B cell (primary cell): ENCODE measurements around the gene CCNK. TPM values are rescaled to one million over a fixed set of nuclear protein-coding genes. Genes with fewer than 3 reads are reported as not detected.

Source experiments
- ATAC-seq: fragments of 200-7000 bp; cut with Tn5 transposase; one replicate; pipeline ENCODE4 v1.10.0; 2021; ENCODE audit warnings: low read depth, mild to moderate bottlenecking, moderate number of reproducible peaks, moderate library complexity
- CTCF ChIA-PET: fragments of 350-600 bp; sonication (Branson Sonifier 250); formaldehyde crosslinking; loops from one replicate; lab custom pipeline; 2021; ENCODE audit warnings: antibody characterized with exemption, inconsistent platforms; lab: Charles Lee
- POLR2A ChIA-PET: fragments of 350-600 bp; sonication (Branson Sonifier 250); formaldehyde crosslinking; loops from one replicate; lab custom pipeline; 2021; ENCODE audit warnings: antibody characterized with exemption; lab: Charles Lee
- DNase-seq: peaks from one replicate; pipeline ENCODE4 v3.0.0; 2013
- H2AFZ ChIP-seq: 2 replicates; pipeline ENCODE4 v1.6.1; 2012; ENCODE audit warnings: mild to moderate bottlenecking, low read depth, low read length; ENCODE audit not compliant: insufficient read depth, poor library complexity, severe bottlenecking
- H3K27ac ChIP-seq, 2 donors: 1 replicate in 1 of 2; 2 replicates in 1 of 2; pipeline ENCODE4 v1.5.1; 2012 to 2013; ENCODE audit warnings: low read length in 2 of 2, mild to moderate bottlenecking in 2 of 2, moderate library complexity in 1 of 2
- H3K27me3 ChIP-seq, 4 experiments: fragments of 200-600 bp in 1 of 4; sonication (generic) in 1 of 4; replicated peaks in 1 of 4; 1 replicate in 2 of 4; 2 replicates in 2 of 4; pipeline versions ENCODE4 v1.6.1 to v1.7.0; 2013 to 2016; ENCODE audit warnings: low read length in 3 of 4, mild to moderate bottlenecking in 2 of 4, mixed read lengths in 1 of 4, moderate library complexity in 1 of 4; ENCODE audit not compliant: insufficient read depth in 4 of 4, control insufficient read depth in 3 of 4; ENCODE audit errors: control extremely low read depth in 1 of 4
- H3K36me3 ChIP-seq, 2 experiments: replicated peaks in 1 of 2; 1 replicate in 1 of 2; 2 replicates in 1 of 2; pipeline versions ENCODE4 v1.6.1 to v1.7.1; 2013; ENCODE audit warnings: low read length in 1 of 2; ENCODE audit not compliant: insufficient read depth in 2 of 2, control insufficient read depth in 1 of 2; ENCODE audit errors: control extremely low read depth in 1 of 2, extremely low read depth in 1 of 2
- H3K4me1 ChIP-seq, 2 donors: fragments of 200-600 bp in 1 of 2; sonication (generic) in 1 of 2; 1 replicate in 1 of 2; 2 replicates in 1 of 2; pipeline versions ENCODE4 v1.5.1 to v1.6.1; 2013 to 2017; ENCODE audit warnings: low read length in 2 of 2; ENCODE audit not compliant: control insufficient read depth in 2 of 2, insufficient read depth in 2 of 2
- H3K4me2 ChIP-seq: replicated peaks from 2 replicates; pipeline ENCODE3; 2012; ENCODE audit warnings: mild to moderate bottlenecking, low read depth, low read length; ENCODE audit not compliant: poor library complexity, severe bottlenecking
- H3K4me3 ChIP-seq, 5 experiments: fragments of 200-600 bp in 1 of 5; sonication (generic) in 1 of 5; 1 replicate in 3 of 5; 2 replicates in 2 of 5; pipeline versions ENCODE4 v1.5.1 to v1.7.0; 2011 to 2016; ENCODE audit warnings: low read length in 4 of 5, mild to moderate bottlenecking in 4 of 5, low read depth in 2 of 5, control low read depth in 1 of 5, moderate library complexity in 1 of 5; ENCODE audit not compliant: insufficient read depth in 1 of 5; ENCODE audit errors: control extremely low read depth in 1 of 5, extremely low read depth in 1 of 5
- H3K79me2 ChIP-seq: fragments of 200-600 bp; sonication (generic); one replicate; pipeline ENCODE4 v1.6.0; 2016; ENCODE audit warnings: low read length; ENCODE audit not compliant: control insufficient read depth, insufficient read depth
- H3K9ac ChIP-seq: fragments of 200-600 bp; sonication (generic); 2 replicates; pipeline ENCODE4 v1.6.1; 2017; ENCODE audit warnings: mild to moderate bottlenecking, low read length, moderate library complexity
- H3K9me3 ChIP-seq, 3 donors: one replicate each; pipeline versions ENCODE4 v1.6.1 to v1.7.1; 2013; ENCODE audit warnings: low read length in 2 of 3; ENCODE audit not compliant: control insufficient read depth in 2 of 3, insufficient read depth in 1 of 3; ENCODE audit errors: control extremely low read depth in 1 of 3
- H4K20me1 ChIP-seq: 2 replicates; pipeline ENCODE4 v1.6.0; 2012; ENCODE audit warnings: mild to moderate bottlenecking, low read length; ENCODE audit not compliant: insufficient read depth, control insufficient read depth, poor library complexity, severe bottlenecking
- H3K27ac Mint-ChIP-seq: one replicate; pipeline ENCODE4 v1.8.0; 2021; ENCODE audit warnings: mixed read lengths
- H3K27me3 Mint-ChIP-seq: one replicate; pipeline ENCODE4 v1.8.0; 2021; ENCODE audit warnings: mixed read lengths
- H3K4me1 Mint-ChIP-seq: one replicate; pipeline ENCODE4 v1.8.0; 2021; ENCODE audit warnings: mixed read lengths
- H3K4me3 Mint-ChIP-seq: one replicate; pipeline ENCODE4 v1.8.0; 2021; ENCODE audit warnings: mixed read lengths
- H3K9me3 Mint-ChIP-seq: one replicate; pipeline ENCODE4 v1.8.0; 2022; ENCODE audit warnings: mixed read lengths; ENCODE audit not compliant: insufficient read depth
- CTCF ChIP-seq: fragments of 200-600 bp; IDR thresholded peaks from one replicate; pipeline ENCODE4 v1.8.0; 2022; ENCODE audit warnings: antibody characterized with exemption, mild to moderate bottlenecking
- EZH2 ChIP-seq: IDR thresholded peaks from 2 replicates; pipeline ENCODE4 v1.6.1; 2012; ENCODE audit warnings: borderline replicate concordance, low read depth, mild to moderate bottlenecking, moderate library complexity, low read length; ENCODE audit not compliant: insufficient read depth, poor library complexity, severe bottlenecking
- WGBS: methylation state at CpG from one replicate; pipeline ENCODE4 v1.1.5; 2013; ENCODE audit warnings: missing lambda C conversion rate; ENCODE audit not compliant: insufficient coverage; 5-methylcytosine and 5-hydroxymethylcytosine counted together
- intact Hi-C: fragments of 100-400 bp; cut with micrococcal nuclease; formaldehyde crosslinking; loops from one replicate; pipeline ENCODE4 v1.10.0; 2022
- polyA plus RNA-seq: library from polyadenylated mRNA; depleted of rRNA; stranded (reverse); fragments of >200 nt; gene quantifications from 2 replicates; pipeline ENCODE4 v1.2.3, GENCODE V29; 2012
- total RNA-seq, 2 donors: library from RNA; stranded (reverse); fragments of 120-200 nt in 1 of 2; gene quantifications; 1 replicate in 1 of 2; 2 replicates in 1 of 2; pipeline versions ENCODE4 v1.2.3 to v1.2.4, GENCODE V29; 2013 to 2022

The CCNK gene
- total and polyA plus RNA-seq, 2 donors (not counting 1 experiment from before 2014, with no cell fraction given): 17.5 to 82.0 TPM

GRCh38 chr14:99538275-99538674 lies 57.1 kb downstream of the CCNK start:
- DNase-seq: no peak
- no peaks in the 10 kb centered on the region for H4K20me1 ChIP-seq
- no peaks in the 10 kb centered on the region for H3K27me3 ChIP-seq
- CTCF ChIA-PET: no interaction called here
- peaks cover 5% of the 10 kb centered on the region for H3K27me3 Mint-ChIP-seq
- H3K9me3 ChIP-seq: no peaks in the 10 kb centered on the region
- no peak overlapping the region for H3K4me3 ChIP-seq
- peaks cover 5% of the 10 kb centered on the region for H3K4me1 Mint-ChIP-seq
- TF ChIP-seq CTCF: no peak
- TF ChIP-seq EZH2: no peak
- no peaks in the 10 kb centered on the region for H3K79me2 ChIP-seq
- H2AFZ ChIP-seq: no peak overlapping the region
- no peak overlapping the region for H3K4me3 Mint-ChIP-seq
- H3K4me1 ChIP-seq: no peaks in the 10 kb centered on the region
- H3K27ac ChIP-seq: no peak overlapping the region
- no peak overlapping the region for H3K4me2 ChIP-seq
- no peak for ATAC-seq
- no peak overlapping the region for H3K27ac Mint-ChIP-seq
- intact Hi-C loops: no loop called here
- 84% methylated on average over 6 of the region's 9 CpGs for WGBS
- H3K36me3 ChIP-seq: no peaks in the 10 kb centered on the region
- H3K9me3 Mint-ChIP-seq: no peaks in the 10 kb centered on the region
- POLR2A ChIA-PET: no interaction called here
- H3K9ac ChIP-seq: no peak overlapping the region

GRCh38 chr14:99538733-99539132 lies 57.5 kb downstream of the CCNK start:
- peaks cover 9% of the 10 kb centered on the region for H3K27me3 Mint-ChIP-seq
- Histone ChIP-seq H3K9me3 (no peaks in the 10 kb centered on the region), H4K20me1 (no peaks in the 10 kb centered on the region), H3K27ac (no peak overlapping the region), H3K79me2 (no peaks in the 10 kb centered on the region), H3K4me2 (no peak overlapping the region), H3K4me1 (no peaks in the 10 kb centered on the region), H2AFZ (no peak overlapping the region), H3K27me3 (no peaks in the 10 kb centered on the region), H3K36me3 (no peaks in the 10 kb centered on the region), H3K9ac (no peak overlapping the region), H3K4me3 (no peak overlapping the region)
- no peak for ATAC-seq
- intact Hi-C loops: no loop called here
- no peak overlapping the region for H3K27ac Mint-ChIP-seq
- DNase-seq: no peak
- WGBS: 77% methylated on average over 4 of the region's 5 CpGs
- TF ChIP-seq CTCF (no peak), EZH2 (no peak)
- H3K9me3 Mint-ChIP-seq: no peaks in the 10 kb centered on the region
- no peak overlapping the region for H3K4me3 Mint-ChIP-seq
- CTCF ChIA-PET: no interaction called here
- H3K4me1 Mint-ChIP-seq: peaks cover 5% of the 10 kb centered on the region
- POLR2A ChIA-PET: no interaction called here
